Epidermal melanocyte (primary cell): ENCODE measurements around the gene GLIPR2.
"Not testable (repeated sequence)": the region's sequence is repeated elsewhere in the genome, so short reads cannot be mapped to it uniquely, and the experiment has no call there.

Experiments used
- DNase-seq: peaks from one replicate; pipeline ENCODE4 v3.0.0; 2011; ENCODE audit warnings: low spot score; ENCODE audit not compliant: insufficient read length

GLIPR2 gene

DNA sequence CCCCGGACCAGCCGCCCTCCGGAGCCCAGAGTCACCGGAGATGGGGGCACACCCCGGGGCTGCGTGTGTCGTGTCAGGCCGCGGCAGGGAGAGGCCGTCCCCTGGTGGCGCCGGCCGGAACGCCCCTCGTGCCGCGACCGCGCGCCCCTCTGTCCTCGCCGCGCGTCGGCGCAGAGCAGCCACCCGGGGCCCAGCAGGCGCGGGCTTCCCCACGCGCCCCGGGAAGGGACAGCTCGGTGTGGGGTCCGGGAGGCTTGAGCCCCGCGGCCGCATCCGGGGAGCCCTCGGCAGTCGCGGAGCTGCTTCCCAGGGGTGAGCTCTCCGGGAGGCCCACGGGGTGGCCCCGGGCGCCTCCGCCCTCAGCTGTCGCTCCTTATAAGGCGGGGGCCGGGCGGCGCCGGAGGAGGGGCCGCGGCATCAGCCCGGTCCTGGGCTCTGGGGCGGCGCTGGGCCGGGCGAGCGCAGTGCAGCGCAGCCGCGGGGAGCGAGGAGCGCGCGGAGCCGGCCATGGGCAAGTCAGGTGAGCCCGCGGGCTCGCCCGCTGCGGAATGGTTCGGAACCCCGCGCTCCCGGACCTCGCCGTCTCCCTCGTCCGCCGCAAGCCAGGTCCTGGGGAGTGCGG, at the start of gene GLIPR2:
Gene GLIPR2 (plus strand): TSS at position 462 of the 622 bp plus-strand sequence. CDS start 46 bp downstream, at position 508.
- peak; percentile 66 for DNase-seq

DNA sequence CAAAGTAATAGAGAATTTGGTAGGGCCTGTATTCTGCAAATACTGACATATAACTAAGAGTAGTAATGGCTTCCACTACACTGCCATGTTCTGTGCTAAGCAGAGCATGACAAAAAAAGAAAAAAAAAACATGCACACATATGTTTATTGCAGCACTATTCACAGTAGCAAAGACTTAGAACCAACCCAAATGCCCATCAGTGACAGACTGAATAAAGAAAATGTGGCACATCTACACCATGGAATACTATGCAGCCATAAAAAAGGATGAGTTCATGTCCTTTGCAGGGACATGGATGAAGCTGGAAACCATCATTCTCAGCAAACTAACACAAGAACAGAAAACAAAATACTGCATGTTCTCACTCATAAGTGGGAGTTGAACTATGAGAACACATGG, 49.5 kb upstream of the GLIPR2 start:
- DNase-seq = not testable (repeated sequence)

DNA sequence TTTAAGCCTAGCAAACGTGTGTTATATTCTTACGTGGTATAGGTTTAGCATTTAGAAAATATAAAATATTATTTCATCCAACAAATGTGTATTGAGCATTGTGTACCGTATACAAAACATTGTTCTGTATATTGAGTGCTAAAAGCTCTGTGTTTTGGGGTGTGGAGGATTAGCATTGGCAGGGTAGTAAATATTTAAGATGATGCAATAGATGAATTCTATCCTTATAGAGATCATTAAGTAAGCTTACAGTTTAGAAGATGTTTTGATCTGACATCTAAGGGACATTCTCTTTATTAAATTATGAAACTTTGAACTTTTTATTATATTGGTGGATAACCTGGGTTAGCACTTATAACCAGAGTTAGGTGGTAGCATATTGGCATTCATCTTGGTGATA, 48.5 kb upstream of the GLIPR2 start:
- no peak for DNase-seq

- DNase-seq = no peak
Measured at GRCh38 chr9:36091026-36091953, 45.2 kb upstream of the GLIPR2 start.

DNA sequence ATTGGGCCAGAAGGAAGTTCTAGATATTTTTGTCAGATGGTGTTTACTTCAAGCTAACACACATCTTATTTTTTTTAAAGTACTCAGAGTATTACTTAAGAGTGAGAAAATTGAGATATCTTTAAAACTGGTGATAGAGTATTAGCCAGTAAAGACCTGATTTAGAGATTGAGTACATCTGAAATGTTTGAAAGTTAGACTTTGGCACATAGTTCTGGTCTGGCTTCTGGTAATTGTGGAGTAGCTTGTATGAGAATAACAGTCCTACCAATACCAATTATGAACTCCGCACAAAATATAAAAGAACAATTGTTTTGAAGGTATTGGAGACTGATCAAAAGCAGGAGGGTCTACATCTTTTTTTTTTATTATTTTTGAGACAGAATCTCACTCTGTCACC, 44.5 kb upstream of the GLIPR2 start:
- no peak for DNase-seq

DNA sequence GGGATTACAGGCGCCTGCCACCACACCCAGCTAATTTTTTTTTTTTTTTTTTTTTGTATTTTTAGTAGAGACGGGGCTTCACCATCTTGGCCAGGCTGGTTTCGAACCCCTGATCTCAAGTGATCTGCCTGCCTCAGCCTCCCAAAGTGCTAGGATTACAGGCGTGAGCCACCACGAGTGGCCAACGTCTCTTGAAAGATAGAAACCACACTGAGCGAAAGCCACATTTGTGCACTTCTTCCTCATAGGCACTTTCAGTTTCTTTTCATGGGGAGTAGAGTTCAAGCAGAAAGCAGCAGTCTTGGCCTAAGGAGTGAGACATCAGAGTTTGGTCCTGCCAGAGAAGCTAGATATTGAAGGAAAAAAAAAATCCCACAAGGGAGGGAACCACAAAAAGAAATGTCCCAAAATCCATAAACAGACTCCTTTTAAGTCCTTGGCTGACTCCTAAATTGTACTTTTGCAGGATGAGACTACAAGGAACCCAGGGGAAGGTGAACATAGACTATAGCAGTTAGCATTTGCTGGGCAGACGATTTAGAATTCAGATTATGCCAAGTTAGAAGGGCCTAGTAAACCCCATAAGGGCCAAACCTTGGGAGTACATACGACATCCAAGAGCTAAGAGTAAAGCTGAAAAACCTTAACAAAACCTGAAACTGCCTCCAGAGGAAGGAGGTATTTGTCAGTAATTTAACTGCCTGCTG, 43.9 kb upstream of the GLIPR2 start:
- DNase-seq = no peak

DNA sequence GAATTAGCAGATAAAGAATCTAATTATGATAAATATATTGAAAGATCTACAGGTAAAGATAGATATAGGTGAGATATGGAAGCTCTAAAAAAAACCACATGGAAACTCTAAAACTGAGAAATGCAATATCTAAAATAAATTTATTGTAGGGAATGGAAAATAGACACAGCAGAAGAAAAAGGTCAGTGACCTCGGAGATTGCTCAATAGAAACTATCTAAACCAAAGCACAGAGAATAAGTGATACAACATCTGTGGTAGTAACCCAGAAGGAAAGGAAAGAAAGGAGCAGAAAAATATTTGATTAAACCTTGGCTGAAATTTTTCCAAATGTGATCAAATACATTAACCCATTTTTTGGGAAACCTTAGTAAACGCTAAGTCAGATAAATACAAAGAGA, 43.1 kb upstream of the GLIPR2 start:
- DNase-seq = no peak

- DNase-seq = no peak
Measured at GRCh38 chr9:36099718-36100117, 36.8 kb upstream of the GLIPR2 start.

DNA sequence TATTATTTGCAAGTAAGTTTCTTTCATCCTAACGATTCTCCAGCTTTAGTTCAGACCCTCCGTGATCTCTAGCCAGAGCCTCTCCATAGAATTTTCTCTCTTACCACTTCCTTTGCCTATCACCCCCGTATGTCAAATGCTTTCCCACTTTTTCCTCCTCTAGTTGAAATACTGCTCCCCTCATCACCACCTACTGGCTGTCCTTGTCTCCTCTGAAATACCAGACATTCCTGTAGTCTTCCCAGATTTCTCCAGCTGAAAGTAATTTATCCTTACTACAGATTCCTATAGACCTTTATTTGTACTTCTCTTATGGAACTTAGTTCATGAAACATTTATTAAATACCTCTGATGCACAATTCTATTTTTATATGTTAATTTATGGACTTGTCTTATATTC, 36.0 kb upstream of the GLIPR2 start:
- no peak for DNase-seq

GRCh38 chr9:36101916-36102741, 34.4 kb upstream of the GLIPR2 start:
- DNase-seq = no peak

- peak; percentile 22 for DNase-seq
Measured at GRCh38 chr9:36102742-36103495, 33.6 kb upstream of the GLIPR2 start.

DNA sequence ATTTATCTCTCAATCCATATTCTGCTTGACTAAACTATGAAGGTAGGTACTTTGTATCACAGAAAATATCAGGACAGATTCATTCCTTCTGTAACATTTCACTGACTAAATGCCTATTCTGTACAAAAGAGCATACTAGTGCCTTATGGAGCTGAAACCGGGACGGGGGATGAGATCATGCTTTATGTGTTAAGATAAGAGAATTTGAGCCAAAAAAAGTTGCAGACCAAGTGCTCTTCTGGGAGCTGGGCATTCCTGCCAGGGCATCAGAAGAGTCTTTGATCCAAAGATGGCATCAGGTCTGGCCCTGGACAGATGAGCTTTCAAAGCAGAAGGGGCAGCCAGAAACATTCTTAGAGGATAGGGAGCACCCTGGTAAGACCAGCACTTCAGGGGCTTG, 27.5 kb upstream of the GLIPR2 start:
- no peak for DNase-seq

DNA sequence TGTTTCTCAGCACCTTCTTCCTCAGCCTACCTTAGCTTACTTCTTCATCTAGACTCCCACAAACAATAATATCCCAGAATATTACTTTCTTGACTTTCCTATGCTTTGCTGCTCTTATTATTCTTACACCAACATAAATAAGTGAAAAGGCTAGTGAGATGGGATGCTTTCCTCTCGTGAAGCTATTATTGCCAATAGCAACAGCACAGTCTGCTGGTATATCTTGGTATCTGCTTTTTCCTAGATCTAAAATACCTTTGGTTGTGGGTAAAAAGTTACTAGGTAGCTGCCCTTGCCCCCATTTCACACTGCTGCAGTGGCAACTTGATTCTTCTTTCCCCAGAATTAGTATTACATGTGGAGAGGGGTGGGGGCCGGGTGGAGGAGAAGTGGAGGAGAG, 26.1 kb upstream of the GLIPR2 start:
- no peak for DNase-seq

DNA sequence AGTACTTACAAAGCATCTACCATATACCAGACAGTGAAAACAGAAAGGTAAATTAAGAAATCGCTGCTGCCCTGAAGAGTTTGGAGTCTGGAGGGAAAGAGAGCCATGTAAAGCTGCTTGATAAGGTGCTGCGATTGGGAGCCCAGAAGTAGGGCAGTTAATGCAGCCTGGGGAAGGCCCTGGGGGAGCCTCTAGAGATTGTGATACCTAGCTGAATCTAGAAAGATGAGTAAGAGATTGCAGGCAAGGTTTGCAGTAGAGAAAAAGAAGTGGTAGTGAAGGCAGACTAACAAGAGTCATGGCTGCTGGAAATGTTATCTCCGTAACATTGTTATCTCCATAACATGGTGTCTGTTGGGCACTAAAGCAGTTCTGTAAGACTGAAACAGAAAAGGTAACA, 24.0 kb upstream of the GLIPR2 start:
- no peak for DNase-seq

GRCh38 chr9:36113999-36114398, 22.5 kb upstream of the GLIPR2 start:
- no peak for DNase-seq

DNA sequence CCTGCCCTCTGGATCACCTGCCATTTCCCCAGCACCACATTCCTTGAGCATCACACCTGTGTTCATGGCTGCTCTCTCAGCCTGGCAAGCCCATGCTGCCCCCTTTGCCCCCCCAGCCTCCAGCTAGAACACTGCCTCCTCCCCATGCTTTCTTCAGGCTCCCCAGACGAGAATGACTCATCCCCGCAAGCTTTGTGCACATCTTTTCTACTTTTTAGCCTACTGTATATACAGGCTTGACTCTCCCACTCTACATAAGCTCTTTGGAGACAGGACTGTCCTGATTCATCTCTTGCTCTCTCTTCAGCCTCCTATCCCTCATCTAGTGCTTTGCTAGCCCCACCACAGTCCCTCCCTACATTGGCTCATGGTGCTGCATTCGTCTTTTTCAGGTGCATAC, 19.9 kb upstream of the GLIPR2 start:
- no peak for DNase-seq

DNA sequence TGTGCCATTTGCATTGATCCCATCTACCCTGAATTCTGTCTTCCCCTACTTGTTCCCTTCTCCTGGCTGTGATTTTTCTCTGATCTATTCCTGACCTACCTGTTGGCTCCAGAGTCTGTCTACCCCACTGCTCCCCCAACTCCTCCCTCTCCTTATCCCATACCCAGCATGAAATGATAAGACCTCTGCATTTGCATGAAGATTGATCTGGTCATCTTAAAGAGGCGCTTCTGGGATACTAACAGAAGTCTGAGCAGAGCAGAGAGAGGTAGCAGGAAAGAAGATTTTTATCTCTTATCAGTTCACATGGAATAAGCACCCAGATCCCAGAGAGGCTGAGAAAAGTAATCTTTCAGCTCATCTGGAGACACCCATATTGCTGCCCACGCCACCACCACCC, 18.3 kb upstream of the GLIPR2 start:
- no peak for DNase-seq

DNA sequence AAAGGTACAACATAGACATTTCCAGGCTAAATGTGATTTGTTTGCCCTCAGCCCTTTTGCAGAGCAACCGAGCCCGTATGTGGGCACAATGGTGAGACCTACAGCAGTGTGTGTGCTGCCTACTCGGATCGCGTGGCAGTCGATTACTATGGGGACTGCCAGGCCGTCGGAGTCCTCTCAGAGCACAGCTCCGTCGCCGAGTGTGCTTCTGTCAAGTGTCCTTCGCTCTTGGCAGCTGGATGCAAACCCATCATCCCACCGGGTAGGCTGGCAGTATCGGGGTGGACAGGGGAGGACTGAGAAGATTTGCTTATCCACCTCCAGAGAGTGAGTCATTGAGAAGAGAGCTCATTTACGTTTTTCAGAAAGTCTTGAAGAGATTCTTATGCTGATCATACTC, 17.8 kb upstream of the GLIPR2 start:
- DNase-seq = no peak

DNA sequence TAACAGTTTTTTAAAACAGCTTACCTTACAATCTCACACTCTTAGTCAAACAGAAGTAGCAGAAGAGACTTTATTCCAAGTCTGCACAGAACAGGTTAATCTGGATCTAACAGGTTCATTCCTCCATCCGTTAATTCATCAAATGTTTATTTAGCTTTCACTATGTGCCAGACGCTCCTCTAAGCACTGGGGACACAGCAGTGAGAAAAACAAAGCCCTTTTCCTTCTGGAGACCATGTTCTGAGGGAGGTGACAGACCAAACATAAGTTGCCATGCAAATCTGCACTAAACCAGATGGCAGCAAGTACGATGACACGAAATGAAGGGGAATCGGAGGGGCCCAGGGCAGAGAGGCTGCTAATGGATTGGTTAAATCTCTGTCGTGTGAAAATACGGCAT, 17.1 kb upstream of the GLIPR2 start:
- DNase-seq = no peak

DNA sequence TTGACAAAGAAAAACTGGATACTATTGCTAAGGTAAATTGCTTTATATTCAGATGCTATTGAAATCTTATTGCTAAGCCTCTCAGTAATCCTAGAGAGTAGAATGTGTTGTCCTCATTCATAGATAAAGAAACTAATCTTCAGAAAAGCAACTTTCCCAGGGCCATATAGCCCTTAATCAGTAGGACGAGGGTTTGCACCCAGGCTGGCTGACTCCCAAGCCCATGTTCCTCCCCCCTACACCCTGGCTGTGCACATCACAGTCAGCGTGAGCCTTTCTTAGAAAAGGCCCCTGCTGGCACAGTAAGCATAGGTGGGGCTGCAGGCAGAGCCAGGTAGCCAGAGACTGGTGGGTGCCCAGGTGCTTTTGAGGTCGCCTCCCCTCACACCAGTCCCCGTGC, 15.8 kb upstream of the GLIPR2 start:
- DNase-seq = no peak

DNA sequence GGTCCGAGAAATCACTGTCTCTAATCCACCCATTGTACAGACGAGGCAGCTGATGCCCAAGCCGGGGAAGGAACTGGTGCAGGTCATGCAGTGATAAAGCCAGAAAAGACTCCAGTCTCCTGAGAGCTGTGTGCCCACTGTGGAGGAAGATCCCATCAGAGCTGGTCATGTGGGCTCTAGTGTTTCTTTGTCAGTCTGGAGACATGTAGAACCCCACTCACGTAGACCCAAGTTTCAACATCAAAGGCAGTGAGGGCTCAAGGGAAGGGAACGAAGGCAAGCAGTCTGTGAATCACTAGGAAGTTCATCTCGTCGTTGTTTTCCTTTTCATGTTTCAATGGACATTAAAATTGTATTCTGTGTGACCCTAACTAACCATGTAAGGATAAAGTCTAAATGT, 14.6 kb upstream of the GLIPR2 start:
- no peak for DNase-seq
